Measurements from ENCODE around the gene ZNF219.

- no peak for TF ChIP-seq EZH2 (IDR thresholded peaks at IDR 0.05; ENCODE audit: low read length, unreplicated experiment)
- TF ChIP-seq CTCF (conservative IDR thresholded peaks at IDR 0.05; ENCODE audit: low read depth, low read length), result no peak
Measured at GRCh38 chr14:21057803-21058675, 40.4 kb downstream of the ZNF219 start, which contains the start of gene RNASE8.
